ENCODE results near the gene SMCP. TPM values are rescaled to one million over a fixed set of nuclear protein-coding genes. Genes with fewer than 3 reads are reported as not detected.

The SMCP gene
- total and polyA plus RNA-seq, 12 donors: not detected

- Histone ChIP-seq H3K27ac (no peak overlapping the region), H3K36me3 (no peaks in the 10 kb centered on the region), H3K9me3 (no peaks in the 10 kb centered on the region), H3K4me1 (no peaks in the 10 kb centered on the region), H3K27me3 (peaks cover 0 to 3% (median 0%) of the 10 kb centered on the region in 7 donors), H3K4me3 (no peak overlapping the region)
- intact Hi-C loops (cut with DNase I): no loop called here
- no peak for DNase-seq
- TF ChIP-seq CTCF (IDR thresholded peaks at IDR 0.05): no peak
- 74 to 77% methylated on average over 4 of the region's 4 CpGs for WGBS, 2 donors
- ATAC-seq: no peak
Observed at GRCh38 chr1:152880316-152880715, 2.2 kb downstream of the SMCP start.

GRCh38 chr1:152880907-152881306 lies 2.8 kb downstream of the SMCP start:
- intact Hi-C loops (cut with DNase I): no loop called here
- no peak overlapping the region for H3K27ac ChIP-seq
- peaks cover 0 to 3% (median 0%) of the 10 kb centered on the region in 7 donors for H3K27me3 ChIP-seq
- H3K36me3 ChIP-seq: no peaks in the 10 kb centered on the region
- no peaks in the 10 kb centered on the region for H3K4me1 ChIP-seq
- TF ChIP-seq CTCF (IDR thresholded peaks at IDR 0.05): no peak
- H3K4me3 ChIP-seq: no peak overlapping the region
- DNase-seq: no peak
- no peak for ATAC-seq
- WGBS, 2 donors: 78 to 84% methylated on average over 5 of the region's 5 CpGs
- no peaks in the 10 kb centered on the region for H3K9me3 ChIP-seq

GRCh38 chr1:152884085-152884484 lies 6.0 kb downstream of the SMCP start:
- Histone ChIP-seq H3K36me3 (no peaks in the 10 kb centered on the region), H3K9me3 (no peaks in the 10 kb centered on the region), H3K4me3 (no peak overlapping the region), H3K4me1 (no peaks in the 10 kb centered on the region), H3K27ac (no peak overlapping the region), H3K27me3 (no peaks in the 10 kb centered on the region)
- intact Hi-C loops (cut with DNase I): no loop called here
- DNase-seq: no peak
- no peak for ATAC-seq
- no peak for TF ChIP-seq CTCF (IDR thresholded peaks at IDR 0.05)

- 84 to 94% methylated on average over 1 of the region's 1 CpG for WGBS, 2 donors
- H3K9me3 ChIP-seq: no peaks in the 10 kb centered on the region
- no peak overlapping the region for H3K27ac ChIP-seq
- no peak for TF ChIP-seq CTCF (IDR thresholded peaks at IDR 0.05)
- intact Hi-C loops (cut with DNase I): no loop called here
- ATAC-seq (no peak), DNase-seq (no peak)
- no peaks in the 10 kb centered on the region for H3K4me1 ChIP-seq
- H3K36me3 ChIP-seq: no peaks in the 10 kb centered on the region
- no peak overlapping the region for H3K4me3 ChIP-seq
- H3K27me3 ChIP-seq: no peaks in the 10 kb centered on the region
Observed at GRCh38 chr1:152884506-152884905, 6.4 kb downstream of the SMCP start.

Measured in heart right ventricle (tissue), 16 donors.